Effector CD4-positive, alpha-beta T cell (primary cell): Measurements from ENCODE around the gene CDKL2.

Experiments
- DNase-seq: peaks from one replicate; pipeline ENCODE4 v3.0.0-alpha.2; 2020

The CDKL2 gene

DNA sequence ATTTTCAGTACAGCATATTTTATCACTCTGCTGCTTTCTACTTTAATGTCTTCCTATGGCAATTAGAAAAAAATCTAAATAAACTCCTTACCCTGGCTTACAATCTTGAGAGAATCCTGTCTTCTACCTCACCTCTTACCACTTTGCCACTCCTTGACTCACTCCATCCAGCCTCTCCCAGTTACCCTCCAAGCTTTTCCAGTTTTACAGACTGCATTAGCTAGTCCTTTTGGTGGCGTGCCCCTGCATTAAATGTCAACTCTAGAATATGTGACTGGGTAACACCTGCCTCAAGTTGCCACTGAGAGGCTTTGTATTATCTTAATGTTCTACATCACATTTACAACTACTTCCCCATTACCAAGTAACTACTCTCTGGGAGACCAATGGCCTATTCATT is 7.5 kb upstream of the CDKL2 start:
- DNase-seq: no peak

DNA sequence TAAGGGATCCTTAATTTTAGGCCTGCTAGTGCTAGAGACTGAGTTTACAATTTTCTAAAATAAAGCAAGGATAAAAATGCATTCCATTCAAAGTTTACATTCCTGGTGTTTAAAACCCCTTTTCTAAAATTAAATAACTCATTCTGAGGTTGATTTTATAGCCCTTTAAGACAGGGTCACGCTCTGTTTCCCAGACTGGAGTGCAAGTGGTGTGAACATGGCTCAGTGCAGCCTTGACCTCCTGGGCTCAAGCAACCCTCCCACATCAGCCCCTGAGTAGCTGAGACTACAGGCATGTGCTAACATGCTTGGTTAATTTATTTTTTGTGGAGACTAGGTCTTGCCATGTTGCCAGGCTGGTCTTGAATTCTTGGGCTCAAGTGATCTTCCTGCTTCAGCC is 6.8 kb upstream of the CDKL2 start:
- DNase-seq: no peak

DNA sequence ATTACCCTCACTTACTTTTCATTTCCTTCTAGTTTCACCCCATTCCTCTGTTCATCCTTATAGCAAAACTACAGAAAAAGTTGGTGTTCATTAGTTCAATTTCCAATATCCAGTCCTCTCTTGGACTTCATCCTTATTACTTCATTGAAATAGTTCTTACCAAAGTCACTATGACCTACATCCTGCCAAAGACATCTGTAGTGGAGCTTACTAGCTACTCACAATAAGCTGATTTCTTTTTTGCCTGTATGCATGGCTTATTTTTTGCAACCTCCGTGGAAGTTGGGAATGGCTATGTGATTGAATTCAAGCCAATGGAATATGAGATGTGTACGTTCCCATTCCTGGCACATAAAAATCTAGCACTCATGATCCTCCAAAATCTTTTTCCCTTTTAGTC is 4.6 kb upstream of the CDKL2 start:
- no peak for DNase-seq

DNA sequence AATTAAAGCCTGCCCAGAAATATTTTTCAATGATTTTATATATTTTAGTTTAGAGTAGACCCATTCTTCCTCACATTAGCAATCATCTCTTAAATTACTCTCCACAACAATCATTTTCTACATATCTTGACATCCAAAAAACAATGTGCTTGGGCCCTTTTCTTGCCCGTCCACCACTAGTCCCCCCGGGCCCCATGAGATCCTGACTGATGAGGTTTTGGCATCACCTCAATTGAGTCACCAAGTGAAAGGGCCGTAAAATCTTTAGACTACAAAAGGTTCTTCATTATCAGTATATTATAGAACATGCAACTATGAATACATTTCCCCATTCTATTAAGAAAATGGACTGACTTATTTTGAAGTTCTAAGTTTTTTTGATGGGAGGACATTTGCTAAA is 4.0 kb upstream of the CDKL2 start:
- no peak for DNase-seq

DNA sequence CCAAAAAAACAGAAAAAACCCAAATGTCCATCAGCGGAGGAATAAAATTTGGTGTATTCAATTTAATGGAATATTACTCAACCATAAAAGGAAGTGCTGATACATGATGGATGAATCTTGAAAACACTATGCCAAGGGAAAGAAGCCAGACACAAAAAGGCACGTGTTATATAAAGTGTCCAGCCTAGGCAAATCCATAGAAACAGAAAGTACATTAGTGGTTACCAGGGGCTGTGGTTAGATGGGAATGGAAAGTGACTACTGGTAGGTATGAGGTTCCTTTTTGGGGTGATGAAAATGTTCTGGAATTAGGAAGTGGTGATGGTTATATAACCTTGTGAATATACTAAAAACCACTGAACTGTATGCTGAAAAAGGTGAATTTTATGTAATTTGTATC is 3.5 kb upstream of the CDKL2 start:
- no peak for DNase-seq

DNA sequence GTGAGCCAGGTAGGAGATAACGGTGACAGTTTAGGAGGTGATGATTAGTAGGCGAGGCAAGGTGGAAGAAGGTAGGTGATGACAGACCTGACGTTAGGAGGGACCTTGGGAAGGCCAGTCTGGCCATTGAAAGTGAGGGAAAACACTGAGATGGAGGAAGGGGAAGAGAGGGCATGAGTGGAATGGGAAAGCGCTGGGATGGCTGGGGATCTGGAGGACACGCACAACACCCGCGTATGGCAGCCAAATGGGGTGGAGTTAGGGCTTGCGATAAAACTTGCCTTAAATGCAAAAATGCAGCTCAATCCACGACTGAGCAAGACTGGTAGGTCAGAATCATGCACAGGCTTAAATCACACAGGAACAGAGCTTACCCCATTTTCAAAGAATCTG is 605 bp upstream of the CDKL2 start:
- no peak for DNase-seq

DNA sequence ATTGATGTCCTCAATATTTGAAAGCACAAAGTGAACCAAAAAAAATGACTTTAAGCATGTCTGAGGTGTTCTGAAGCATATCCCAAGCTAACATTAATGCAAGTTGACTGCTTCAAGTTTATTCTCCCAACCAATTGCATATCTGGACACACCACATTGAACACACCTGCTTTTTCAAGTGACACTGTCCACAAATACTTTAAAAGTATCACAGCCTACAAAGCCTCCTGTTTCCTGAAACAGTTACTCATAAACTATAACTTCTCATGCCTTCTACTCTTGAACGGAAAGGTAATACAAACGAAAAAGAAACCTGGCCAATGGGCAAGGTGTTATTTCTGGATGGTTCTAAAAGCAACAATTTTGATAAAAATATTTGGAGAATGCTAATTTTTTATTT is 1.1 kb downstream of the CDKL2 start:
- DNase-seq: no peak

DNA sequence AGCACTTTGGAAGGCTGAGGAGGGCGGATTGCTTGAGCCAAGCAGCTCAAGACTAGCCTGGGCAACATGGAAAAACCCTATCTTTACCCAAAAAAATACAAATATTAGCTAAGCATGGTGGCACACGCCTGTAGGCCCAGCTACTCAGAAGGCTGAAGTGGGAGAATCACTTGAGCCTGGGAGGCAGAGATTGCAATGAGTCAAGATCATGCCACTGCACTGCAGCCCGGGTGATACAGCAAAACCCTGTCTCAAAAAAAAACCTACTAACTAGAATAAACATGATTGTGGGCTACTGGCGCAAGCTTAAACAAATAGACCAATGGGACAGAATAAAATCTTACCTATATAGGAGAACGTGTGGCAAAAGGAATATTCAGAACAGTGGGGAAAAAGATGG is 7.3 kb downstream of the CDKL2 start:
- no peak for DNase-seq

DNA sequence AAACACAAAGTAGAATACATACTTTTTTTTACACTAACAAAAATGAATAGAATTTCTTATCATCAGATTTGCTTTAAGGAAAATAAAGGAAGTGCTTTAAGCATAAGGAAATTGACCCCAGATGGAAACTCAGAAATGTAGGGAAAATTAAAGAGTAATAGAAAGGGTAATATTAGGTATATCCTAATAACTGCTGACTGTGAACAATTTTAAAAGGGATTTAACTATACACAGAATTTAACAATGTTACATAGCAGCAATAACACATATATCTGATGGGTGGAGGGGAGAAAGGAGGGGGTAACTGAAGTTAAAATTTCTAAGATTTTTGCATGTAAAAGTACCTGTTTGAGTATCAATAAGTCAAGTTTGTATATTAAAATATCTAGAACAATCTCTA is 8.6 kb downstream of the CDKL2 start:
- no peak for DNase-seq

DNA sequence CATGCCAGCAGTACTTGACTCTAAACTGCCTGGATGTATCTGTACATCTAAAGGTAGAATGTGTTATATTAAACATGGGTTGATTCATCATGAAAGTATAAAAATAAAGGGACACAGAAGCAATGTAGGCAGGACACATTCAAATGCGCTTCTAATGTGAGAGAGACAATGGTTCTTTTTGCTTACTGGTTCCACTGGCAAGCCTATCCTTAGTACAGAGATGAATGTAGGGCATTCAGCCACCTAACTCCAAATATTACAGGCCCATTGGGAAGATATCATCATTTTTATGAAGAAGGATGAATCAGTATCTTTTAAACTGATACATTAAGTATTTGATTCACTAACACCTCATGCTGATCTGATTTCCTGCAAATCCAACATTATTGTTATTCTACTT is 18.0 kb downstream of the CDKL2 start:
- no peak for DNase-seq

DNA sequence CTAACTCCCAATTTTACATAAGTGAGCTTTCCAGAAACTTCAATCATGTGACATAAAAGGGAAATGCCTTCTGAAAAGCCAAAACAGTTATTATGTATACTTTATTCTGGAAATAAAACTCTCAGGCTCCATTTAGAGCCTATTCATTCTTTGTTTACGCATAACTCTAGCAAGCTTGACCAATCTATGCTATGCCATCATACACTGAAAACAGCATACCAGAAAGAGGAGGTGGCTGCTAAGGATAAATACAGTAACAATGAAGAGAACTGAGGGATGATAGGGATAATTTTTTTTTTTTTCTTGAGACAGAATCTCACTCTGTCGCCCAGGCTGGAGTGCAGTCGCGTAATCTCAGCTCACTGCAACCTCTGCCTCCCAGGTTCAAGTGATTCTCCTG is 24.4 kb downstream of the CDKL2 start:
- DNase-seq: no peak

DNA sequence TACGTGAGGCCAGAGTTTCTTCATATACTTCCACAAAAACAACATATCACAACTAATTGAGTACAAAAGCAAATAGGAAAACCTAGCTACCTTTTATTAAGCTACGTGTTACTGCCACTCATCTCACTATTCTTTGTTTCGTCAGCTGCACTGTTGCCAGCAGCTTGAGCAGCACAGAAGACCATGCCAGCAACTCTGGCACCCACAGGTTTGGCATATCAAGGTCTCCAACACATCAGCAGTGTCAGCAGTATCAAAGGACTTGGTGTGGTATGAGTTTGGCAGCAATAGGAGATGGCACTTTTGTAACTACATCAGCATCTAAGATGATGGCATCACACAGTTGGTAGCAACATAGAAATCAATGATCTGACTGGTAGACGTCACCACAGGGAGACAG is 30.7 kb downstream of the CDKL2 start:
- DNase-seq: no peak

DNA sequence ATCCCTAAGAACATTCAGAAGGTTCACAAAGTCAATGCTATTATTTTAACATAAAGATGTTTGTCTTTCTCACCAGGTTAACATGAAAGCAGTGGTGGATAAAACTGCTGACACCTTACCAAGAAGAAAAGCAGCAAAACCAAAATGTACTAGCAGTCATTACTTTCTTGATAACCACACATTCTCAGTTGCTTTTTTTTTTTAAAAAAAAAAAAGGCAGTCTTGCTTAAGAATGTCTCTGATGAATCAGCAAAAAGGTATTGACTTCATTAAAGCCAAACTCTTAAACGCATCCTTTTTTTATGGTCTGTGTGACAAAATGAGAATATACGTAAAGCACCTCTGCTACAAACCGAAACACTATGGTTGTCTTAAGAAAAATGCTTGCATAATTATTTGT is 31.9 kb downstream of the CDKL2 start:
- no peak for DNase-seq

DNA sequence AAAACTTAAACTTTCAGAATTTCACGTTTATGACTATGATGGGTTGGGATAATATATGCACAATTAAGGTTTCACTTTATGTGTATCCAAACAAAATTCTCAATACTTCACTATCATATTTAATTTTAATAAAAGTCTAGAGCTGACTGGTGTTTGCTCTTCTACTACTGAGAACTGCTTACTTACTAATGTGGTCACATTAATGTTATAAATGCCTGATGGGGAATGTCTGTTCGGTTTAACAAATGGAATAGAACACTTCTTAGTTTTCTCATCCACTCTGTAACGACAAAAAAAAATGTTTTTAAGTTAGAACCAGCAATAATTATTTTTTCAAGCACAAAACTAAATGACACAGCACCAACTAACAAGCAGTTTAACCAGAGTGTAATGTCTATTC is 34.3 kb downstream of the CDKL2 start:
- DNase-seq: no peak

DNA sequence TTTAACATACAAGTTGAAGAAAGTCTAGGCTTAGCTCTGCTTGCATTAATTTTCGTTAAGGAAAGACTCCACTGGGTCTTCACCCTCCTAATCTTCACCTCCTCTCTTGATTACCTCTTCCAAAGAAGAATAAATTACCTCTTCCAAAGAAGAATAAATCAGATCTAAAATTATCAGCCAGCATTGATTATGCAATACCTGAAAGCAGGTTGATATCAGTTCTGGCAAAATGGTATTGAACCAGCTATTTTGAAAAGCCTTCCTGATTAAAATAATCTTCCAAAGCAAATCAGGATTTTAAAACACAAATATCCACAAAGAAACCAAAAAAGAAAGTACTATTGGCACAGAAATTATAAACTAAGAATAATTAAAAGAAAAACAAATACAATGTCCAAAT is 36.9 kb downstream of the CDKL2 start:
- no peak for DNase-seq

DNA sequence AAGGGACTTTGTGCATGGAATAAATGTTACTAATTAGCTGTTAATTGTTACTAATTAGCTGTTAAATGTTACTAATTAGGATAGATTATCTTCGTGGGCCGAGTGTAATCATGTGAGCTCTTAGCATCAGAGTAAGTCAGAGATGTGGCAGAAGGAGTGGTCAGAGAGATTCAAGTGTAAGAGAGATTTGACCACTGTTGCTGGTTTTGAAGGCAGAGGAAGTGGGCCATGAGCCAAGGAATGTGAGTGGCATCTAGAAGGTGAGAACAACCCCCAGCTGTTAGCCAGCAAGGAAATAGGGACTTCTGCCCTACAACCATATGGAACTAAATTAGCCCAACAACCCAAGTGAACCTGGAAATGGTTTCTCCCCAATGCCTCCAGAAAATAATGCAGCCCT is 46.3 kb downstream of the CDKL2 start:
- DNase-seq: no peak

DNA sequence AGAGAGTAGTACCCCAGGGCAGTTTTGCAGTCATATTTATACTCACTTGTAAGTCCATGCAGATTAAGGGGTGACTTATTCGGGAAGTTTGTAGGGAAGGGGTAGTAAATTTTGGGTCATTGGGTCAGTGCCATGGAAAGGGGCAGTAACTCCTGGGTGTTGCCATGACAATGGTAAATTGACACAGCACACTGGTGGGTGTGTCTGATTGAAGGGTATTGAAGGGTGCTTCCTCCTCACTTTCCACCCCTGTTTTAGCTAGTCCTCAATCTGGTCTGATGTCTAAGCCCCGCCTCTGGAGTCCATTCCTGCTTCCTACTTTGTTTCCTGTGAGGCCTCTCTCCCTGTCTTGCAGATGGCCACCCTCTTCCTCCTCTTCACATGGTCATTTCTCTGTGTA is 62.6 kb downstream of the CDKL2 start:
- DNase-seq: no peak

DNA sequence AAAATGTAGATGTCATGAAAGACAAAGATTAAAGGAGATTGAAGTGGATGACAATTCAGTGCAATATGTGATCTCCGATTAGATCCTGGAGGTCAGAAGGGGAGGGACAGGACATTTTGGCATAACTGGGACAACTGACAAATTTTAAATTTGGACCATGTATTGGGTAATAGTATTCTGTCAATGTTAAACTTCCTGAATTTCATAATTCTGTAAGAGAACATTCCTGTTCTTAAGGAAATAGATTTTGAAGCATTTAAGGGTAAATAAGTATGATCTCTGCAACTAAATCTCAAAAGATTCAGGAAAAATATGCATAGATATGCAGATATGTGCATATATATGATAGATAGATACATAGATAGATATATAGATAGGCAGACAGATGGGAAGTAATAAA is 63.4 kb downstream of the CDKL2 start:
- no peak for DNase-seq

DNA sequence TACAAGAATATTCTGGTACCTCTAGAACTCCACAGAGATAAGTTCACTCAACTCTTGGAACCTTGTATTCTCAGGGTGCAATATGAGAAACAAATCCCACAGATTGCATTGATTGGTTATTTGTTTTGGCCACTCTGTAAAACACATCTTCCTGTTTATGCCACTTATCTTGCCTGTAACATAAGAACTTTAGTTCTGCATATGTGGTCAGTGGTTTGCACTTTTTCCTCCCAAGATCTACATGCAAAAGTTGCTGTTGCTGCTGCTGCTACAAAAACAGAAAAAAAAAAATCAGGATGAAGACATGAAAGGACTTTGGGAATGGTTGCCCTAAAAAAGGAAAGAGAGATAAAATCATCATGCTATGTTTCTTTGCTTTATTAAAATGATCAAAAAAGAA is 64.8 kb downstream of the CDKL2 start:
- DNase-seq: no peak

DNA sequence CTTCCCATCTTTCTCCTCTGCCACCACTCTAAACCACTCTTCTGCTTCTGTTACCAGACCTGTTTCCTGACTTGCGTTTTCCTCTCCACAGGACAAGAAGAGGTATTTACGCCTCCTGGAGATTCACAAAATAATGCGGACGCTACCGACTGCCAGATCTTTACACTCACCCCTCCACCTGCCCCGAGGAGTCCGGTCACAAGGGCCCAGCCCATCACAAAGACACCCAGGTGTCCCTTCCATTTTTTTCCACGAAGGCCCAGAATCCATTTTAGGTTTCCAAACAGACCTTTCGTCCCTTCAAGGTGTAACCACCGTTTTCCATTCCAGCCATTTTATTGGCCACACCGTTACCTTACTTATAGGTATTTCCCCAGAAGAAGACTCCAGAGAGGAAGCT is 66.3 kb downstream of the CDKL2 start:
- DNase-seq: no peak

DNA sequence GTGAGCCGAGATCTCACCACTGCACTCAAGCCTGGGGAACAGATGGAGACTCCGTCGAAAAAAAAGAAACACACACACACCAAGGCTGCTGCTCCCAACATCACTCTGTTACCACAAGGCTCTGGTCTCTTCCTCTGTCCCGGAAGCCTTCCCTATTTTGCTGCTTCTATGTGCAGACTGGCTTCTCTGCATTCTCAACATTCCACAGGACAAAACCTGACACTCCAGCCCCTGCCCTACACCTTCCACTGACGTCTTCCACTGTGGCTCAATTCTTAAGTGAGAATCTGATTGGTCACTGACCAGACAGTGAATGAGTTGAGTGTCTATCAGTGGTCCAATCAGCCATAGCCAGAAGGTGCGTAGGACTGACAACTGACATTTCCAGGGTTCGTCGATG is 68.5 kb downstream of the CDKL2 start:
- DNase-seq: no peak

DNA sequence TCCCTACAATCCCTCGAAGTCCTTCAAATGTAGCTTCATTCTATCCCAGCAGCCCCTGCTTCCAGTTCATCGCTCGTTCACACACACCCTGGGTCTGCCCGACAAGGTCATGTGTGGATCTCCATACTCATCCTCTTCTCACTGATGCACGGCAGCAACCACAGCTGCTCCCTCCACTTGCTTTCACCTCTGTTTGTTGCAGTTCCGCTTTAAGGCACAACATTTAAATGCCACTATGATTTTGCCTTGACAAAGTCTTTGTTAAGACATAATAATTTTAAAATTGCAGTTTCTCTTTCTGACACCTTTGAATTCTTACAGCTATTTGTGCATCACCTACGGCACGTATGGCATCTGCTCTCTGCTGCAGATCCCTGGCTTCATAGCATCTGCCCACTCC is 72.6 kb downstream of the CDKL2 start:
- no peak for DNase-seq

DNA sequence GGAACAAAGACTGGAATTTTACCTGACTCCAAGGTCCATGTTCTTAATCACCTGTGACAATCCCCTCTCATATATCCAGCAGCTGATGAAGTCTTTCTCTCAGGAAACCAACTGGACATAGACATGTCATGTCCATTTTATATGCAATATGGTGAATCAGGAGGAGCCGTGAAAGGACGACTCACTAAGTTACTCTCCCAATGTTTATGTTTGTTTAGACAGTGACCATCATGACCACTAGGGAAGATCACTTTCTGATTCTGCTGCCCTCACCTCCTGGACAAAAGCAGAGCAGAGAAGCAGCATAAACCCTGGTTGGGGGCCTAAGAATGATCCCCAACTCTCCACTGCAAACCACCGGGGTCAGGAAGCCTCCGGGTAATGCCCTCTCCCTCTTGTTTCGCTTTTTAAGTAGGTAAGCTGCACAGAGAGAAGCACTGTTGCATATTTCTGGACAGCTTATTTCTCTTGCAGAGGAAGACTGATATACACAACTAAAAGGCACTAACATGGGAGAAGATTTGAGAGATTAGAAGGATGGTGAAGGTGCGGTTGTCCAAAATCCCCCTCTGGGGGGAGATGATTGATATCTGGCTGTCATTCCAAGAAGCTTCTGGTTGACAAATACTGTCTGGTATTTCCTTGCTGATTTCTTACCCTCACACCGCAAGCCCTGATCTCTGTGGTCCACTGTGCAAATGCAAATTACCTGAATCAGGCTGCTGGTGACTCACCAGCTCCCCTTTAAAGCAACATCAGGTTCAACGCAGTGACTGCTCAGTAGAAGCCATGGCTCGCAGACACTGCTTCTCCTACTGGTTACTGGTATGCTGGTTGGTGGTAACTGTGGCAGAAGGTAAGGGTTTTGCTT is 74.8 kb downstream of the CDKL2 start, which contains the start of gene ODAPH:
Gene ODAPH (plus strand): TSS at position 773 of the 871 bp plus-strand sequence. CDS start 17 bp downstream, at position 790.
- DNase-seq: no peak

DNA sequence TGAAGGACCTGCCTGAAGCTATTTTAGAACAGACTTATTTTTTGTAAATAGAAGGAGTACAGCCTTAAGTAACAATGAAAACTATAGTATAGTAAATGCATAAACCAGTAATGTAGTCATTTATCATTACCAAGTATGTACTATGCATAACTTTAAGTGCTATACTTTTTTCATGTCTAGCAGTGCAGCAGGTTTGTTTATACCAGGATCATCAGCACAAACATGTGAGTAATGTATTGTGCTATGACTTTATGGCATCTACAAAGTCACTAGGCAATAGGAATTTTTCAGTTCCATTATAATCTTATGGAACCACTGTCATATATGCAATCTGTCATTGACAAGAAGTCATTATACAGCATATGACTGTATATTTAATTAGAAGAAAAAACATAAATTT is 77.9 kb downstream of the CDKL2 start:
- no peak for DNase-seq

DNA sequence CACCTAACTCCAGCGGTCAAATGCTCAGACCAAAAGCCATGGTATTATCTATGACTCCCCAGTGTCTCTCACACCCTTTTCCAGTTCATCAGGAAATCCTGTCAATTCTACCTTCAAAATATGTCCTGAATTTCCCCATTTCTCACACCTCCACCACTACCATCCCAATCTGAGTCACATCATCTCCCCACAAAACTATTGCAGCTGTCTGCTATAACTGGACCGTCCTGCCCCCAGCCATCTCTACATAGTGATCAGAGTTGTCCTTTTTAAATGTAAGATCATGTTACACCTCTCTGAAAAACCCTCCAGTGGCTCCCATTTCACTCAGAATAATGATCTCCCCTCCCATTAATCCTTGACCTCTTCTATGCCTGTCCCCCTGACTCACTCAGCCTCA is 81.3 kb downstream of the CDKL2 start:
- no peak for DNase-seq
